ENCODE data around the gene CTAG1B.

CTAG1B gene

GRCh38 chrX:154655786-154656185 lies 36.7 kb upstream of the CTAG1B start:
- Histone ChIP-seq H3K36me3 (ENCODE audit: low read length) (no peaks in the 10 kb centered on the region), H3K27ac (ENCODE audit: low read depth, low read length) (no peak overlapping the region), H4K20me1 (ENCODE audit: low read depth, low read length) (no peaks in the 10 kb centered on the region), H3F3A (ENCODE audit: insufficient read depth) (no peaks in the 10 kb centered on the region), H3K4me2 (ENCODE audit: low read depth, low read length, poor library complexity, severe bottlenecking) (no peak overlapping the region), H3K4me3 (ENCODE audit: insufficient read depth, low read length, poor library complexity, severe bottlenecking) (no peak overlapping the region), H3K9me3 (ENCODE audit: insufficient read depth, low read length) (no peaks in the 10 kb centered on the region), H3K79me2 (ENCODE audit: insufficient read depth, low read length) (no peaks in the 10 kb centered on the region), H3K9ac (ENCODE audit: low read length) (no peak overlapping the region), H2AFZ (ENCODE audit: low read depth, low read length, severe bottlenecking) (no peak overlapping the region), H3K27me3 (ENCODE audit: low read length) (no peaks in the 10 kb centered on the region), H3K9me2 (replicated peaks; ENCODE audit: insufficient read depth, low read length) (no peaks in the 10 kb centered on the region)
- no peak for TF ChIP-seq EZH2phosphoT487 (conservative IDR thresholded peaks at IDR 0.05; ENCODE audit: low read length)
- TF ChIP-seq, protein P1, sequence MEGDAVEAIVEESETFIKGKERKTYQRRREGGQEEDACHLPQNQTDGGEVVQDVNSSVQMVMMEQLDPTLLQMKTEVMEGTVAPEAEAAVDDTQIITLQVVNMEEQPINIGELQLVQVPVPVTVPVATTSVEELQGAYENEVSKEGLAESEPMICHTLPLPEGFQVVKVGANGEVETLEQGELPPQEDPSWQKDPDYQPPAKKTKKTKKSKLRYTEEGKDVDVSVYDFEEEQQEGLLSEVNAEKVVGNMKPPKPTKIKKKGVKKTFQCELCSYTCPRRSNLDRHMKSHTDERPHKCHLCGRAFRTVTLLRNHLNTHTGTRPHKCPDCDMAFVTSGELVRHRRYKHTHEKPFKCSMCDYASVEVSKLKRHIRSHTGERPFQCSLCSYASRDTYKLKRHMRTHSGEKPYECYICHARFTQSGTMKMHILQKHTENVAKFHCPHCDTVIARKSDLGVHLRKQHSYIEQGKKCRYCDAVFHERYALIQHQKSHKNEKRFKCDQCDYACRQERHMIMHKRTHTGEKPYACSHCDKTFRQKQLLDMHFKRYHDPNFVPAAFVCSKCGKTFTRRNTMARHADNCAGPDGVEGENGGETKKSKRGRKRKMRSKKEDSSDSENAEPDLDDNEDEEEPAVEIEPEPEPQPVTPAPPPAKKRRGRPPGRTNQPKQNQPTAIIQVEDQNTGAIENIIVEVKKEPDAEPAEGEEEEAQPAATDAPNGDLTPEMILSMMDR (IDR thresholded peaks at IDR 0.05; ENCODE audit: insufficient read depth, low read length, poor library complexity, severe bottlenecking), result no peak

- H3K4me3 ChIP-seq (ENCODE audit: insufficient read depth, low read length, poor library complexity, severe bottlenecking), result no peak overlapping the region
- no peaks in the 10 kb centered on the region for H3K27me3 ChIP-seq (ENCODE audit: low read length)
- H3K79me2 ChIP-seq (ENCODE audit: insufficient read depth, low read length), result no peaks in the 10 kb centered on the region
- H3K4me2 ChIP-seq (ENCODE audit: low read depth, low read length, poor library complexity, severe bottlenecking), result no peak overlapping the region
- no peaks in the 10 kb centered on the region for H3K9me2 ChIP-seq (replicated peaks; ENCODE audit: insufficient read depth, low read length)
- no peaks in the 10 kb centered on the region for H4K20me1 ChIP-seq (ENCODE audit: low read depth, low read length)
- H3K36me3 ChIP-seq (ENCODE audit: low read length), result no peaks in the 10 kb centered on the region
- no peak overlapping the region for H2AFZ ChIP-seq (ENCODE audit: low read depth, low read length, severe bottlenecking)
- TF ChIP-seq, protein P1 (IDR thresholded peaks at IDR 0.05; ENCODE audit: insufficient read depth, low read length, poor library complexity, severe bottlenecking), result no peak
- no peak for TF ChIP-seq EZH2phosphoT487 (conservative IDR thresholded peaks at IDR 0.05; ENCODE audit: low read length)
- no peak overlapping the region for H3K9ac ChIP-seq (ENCODE audit: low read length)
- no peaks in the 10 kb centered on the region for H3F3A ChIP-seq (ENCODE audit: insufficient read depth)
- H3K9me3 ChIP-seq (ENCODE audit: insufficient read depth, low read length), result no peaks in the 10 kb centered on the region
- no peak overlapping the region for H3K27ac ChIP-seq (ENCODE audit: low read depth, low read length)
Observed at GRCh38 chrX:154655346-154655745, 36.3 kb upstream of the CTAG1B start.

DNA sequence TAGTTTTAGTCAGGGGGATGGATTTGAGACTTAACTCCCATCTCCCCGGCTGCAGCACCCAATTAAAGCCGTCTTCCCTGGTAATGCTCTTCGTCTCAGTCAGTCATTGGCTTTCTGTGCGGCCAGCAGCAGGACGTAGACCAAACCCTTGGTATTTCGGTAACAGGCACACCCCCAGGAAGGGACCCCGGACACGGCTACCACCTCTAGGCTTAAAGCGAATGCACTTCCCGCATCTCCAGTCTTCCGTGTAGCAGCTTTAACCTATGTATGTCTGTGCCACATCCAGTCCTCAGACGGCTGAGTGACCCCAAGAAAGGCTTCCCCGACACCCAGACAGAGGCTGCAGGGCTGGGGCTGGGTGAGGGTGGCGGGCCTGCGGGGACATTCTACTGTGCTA lies 35.8 kb upstream of the CTAG1B start:
- Histone ChIP-seq H3K4me3 (ENCODE audit: insufficient read depth, low read length, poor library complexity, severe bottlenecking) (no peak overlapping the region), H3K27me3 (ENCODE audit: low read length) (no peaks in the 10 kb centered on the region), H3K9me2 (replicated peaks; ENCODE audit: insufficient read depth, low read length) (no peaks in the 10 kb centered on the region), H3F3A (ENCODE audit: insufficient read depth) (no peaks in the 10 kb centered on the region), H3K4me2 (ENCODE audit: low read depth, low read length, poor library complexity, severe bottlenecking) (no peak overlapping the region), H3K9ac (ENCODE audit: low read length) (no peak overlapping the region), H4K20me1 (ENCODE audit: low read depth, low read length) (no peaks in the 10 kb centered on the region), H2AFZ (ENCODE audit: low read depth, low read length, severe bottlenecking) (no peak overlapping the region), H3K9me3 (ENCODE audit: insufficient read depth, low read length) (no peaks in the 10 kb centered on the region), H3K27ac (ENCODE audit: low read depth, low read length) (no peak overlapping the region), H3K36me3 (ENCODE audit: low read length) (no peaks in the 10 kb centered on the region), H3K79me2 (ENCODE audit: insufficient read depth, low read length) (no peaks in the 10 kb centered on the region)
- TF ChIP-seq, protein P1 (IDR thresholded peaks at IDR 0.05; ENCODE audit: insufficient read depth, low read length, poor library complexity, severe bottlenecking), result no peak
- no peak for TF ChIP-seq EZH2phosphoT487 (conservative IDR thresholded peaks at IDR 0.05; ENCODE audit: low read length)

Data from SU-DHL-6 (cell line).